ENCODE results near the gene PLA2G12B.

PLA2G12B gene

DNA sequence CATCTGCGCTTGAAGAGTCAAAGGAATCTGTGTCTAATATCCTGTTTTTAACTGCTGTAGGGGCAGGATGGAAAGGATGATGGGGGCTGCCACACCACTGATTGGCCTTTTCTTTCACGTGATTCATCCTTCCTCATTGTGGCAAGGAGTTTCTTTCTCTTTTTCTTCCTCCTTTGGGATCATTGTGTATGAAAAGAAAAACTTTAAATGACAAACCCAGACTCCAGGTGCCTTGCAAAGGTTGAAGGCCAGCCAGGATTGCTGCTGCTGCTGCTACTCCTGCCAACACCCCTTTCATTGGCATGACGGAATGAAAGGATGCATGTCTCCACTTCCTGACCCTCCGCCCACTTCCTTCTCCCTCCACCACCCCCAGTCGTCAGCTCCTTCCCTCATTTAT lies 67.6 kb downstream of the PLA2G12B start:
- Histone ChIP-seq H3K27ac (replicated peaks) (no peak overlapping the region), H3K27me3 (ENCODE audit: insufficient read depth, poor library complexity, severe bottlenecking) (no peaks in the 10 kb centered on the region), H3K4me3 (replicated peaks; ENCODE audit: insufficient read depth, low read length) (no peak overlapping the region)
- TF ChIP-seq SPI1 (IDR thresholded peaks at IDR 0.05; ENCODE audit: borderline replicate concordance, low read depth) (peak; percentile 21; the same call in 1 of the 2 replicates), CTCF (IDR thresholded peaks at IDR 0.05; ENCODE audit: insufficient read depth, low read length) (no peak)
- DNase-seq (ENCODE audit: low read depth in 1 of 2, low spot score in 1 of 2) = peak; percentile 18 to 19

DNA sequence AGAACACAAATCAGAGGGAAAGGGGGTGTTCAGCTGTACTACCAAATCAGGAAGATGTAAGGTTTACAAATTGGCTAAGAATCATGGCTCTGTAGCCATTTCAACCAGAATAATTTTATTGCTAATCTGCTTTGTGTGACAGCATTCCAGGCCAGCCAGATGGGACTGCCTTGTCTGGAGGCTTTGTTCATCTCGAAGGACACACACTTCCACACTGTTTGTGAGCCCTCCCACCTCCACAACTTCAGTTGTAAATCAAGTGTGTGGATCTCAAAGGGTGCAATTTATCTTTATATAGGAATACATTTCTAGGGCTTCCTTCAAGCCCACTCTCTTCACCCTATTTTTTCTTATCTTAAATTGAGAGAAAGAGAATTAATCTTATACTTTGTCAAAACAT lies 68.0 kb downstream of the PLA2G12B start:
- DNase-seq (ENCODE audit: low read depth in 1 of 2, low spot score in 1 of 2) = no peak
- TF ChIP-seq CTCF (IDR thresholded peaks at IDR 0.05; ENCODE audit: insufficient read depth, low read length) (no peak), GABPA (IDR thresholded peaks at IDR 0.05; ENCODE audit: low read depth) (no peak), SPI1 (IDR thresholded peaks at IDR 0.05; ENCODE audit: borderline replicate concordance, low read depth) (no peak), POLR2AphosphoS5 (IDR thresholded peaks at IDR 0.05; ENCODE audit: low read depth) (no peak)
- TF ChIP-seq, protein P1, sequence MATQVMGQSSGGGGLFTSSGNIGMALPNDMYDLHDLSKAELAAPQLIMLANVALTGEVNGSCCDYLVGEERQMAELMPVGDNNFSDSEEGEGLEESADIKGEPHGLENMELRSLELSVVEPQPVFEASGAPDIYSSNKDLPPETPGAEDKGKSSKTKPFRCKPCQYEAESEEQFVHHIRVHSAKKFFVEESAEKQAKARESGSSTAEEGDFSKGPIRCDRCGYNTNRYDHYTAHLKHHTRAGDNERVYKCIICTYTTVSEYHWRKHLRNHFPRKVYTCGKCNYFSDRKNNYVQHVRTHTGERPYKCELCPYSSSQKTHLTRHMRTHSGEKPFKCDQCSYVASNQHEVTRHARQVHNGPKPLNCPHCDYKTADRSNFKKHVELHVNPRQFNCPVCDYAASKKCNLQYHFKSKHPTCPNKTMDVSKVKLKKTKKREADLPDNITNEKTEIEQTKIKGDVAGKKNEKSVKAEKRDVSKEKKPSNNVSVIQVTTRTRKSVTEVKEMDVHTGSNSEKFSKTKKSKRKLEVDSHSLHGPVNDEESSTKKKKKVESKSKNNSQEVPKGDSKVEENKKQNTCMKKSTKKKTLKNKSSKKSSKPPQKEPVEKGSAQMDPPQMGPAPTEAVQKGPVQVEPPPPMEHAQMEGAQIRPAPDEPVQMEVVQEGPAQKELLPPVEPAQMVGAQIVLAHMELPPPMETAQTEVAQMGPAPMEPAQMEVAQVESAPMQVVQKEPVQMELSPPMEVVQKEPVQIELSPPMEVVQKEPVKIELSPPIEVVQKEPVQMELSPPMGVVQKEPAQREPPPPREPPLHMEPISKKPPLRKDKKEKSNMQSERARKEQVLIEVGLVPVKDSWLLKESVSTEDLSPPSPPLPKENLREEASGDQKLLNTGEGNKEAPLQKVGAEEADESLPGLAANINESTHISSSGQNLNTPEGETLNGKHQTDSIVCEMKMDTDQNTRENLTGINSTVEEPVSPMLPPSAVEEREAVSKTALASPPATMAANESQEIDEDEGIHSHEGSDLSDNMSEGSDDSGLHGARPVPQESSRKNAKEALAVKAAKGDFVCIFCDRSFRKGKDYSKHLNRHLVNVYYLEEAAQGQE (IDR thresholded peaks at IDR 0.05; ENCODE audit: insufficient replicate concordance, low read depth) = no peak
- Histone ChIP-seq H3K4me3 (replicated peaks; ENCODE audit: insufficient read depth, low read length) (no peak overlapping the region), H3K27ac (replicated peaks) (no peak overlapping the region), H3K27me3 (ENCODE audit: insufficient read depth, poor library complexity, severe bottlenecking) (no peaks in the 10 kb centered on the region)

- no peak for TF ChIP-seq SPI1 (IDR thresholded peaks at IDR 0.05; ENCODE audit: borderline replicate concordance, low read depth)
- TF ChIP-seq, protein P1 (IDR thresholded peaks at IDR 0.05; ENCODE audit: insufficient replicate concordance, low read depth) = no peak
- TF ChIP-seq POLR2AphosphoS5 (IDR thresholded peaks at IDR 0.05; ENCODE audit: low read depth) = no peak
- TF ChIP-seq GABPA (IDR thresholded peaks at IDR 0.05; ENCODE audit: low read depth) = no peak
- TF ChIP-seq CTCF (IDR thresholded peaks at IDR 0.05; ENCODE audit: insufficient read depth, low read length) = no peak
- Histone ChIP-seq H3K27me3 (ENCODE audit: insufficient read depth, poor library complexity, severe bottlenecking) (no peaks in the 10 kb centered on the region), H3K27ac (replicated peaks) (no peak overlapping the region), H3K4me3 (replicated peaks; ENCODE audit: insufficient read depth, low read length) (no peak overlapping the region)
- DNase-seq (ENCODE audit: low read depth in 1 of 2, low spot score in 1 of 2) = no peak
Observed at GRCh38 chr10:72885953-72886352, 68.7 kb downstream of the PLA2G12B start.

Measured in HL-60 (cell line).